ENCODE measurements around the gene IGF2R.
"Not testable (repeated sequence)": the region's sequence is repeated elsewhere in the genome, so short reads cannot be mapped to it uniquely, and the experiment has no call there.

The IGF2R gene

DNA sequence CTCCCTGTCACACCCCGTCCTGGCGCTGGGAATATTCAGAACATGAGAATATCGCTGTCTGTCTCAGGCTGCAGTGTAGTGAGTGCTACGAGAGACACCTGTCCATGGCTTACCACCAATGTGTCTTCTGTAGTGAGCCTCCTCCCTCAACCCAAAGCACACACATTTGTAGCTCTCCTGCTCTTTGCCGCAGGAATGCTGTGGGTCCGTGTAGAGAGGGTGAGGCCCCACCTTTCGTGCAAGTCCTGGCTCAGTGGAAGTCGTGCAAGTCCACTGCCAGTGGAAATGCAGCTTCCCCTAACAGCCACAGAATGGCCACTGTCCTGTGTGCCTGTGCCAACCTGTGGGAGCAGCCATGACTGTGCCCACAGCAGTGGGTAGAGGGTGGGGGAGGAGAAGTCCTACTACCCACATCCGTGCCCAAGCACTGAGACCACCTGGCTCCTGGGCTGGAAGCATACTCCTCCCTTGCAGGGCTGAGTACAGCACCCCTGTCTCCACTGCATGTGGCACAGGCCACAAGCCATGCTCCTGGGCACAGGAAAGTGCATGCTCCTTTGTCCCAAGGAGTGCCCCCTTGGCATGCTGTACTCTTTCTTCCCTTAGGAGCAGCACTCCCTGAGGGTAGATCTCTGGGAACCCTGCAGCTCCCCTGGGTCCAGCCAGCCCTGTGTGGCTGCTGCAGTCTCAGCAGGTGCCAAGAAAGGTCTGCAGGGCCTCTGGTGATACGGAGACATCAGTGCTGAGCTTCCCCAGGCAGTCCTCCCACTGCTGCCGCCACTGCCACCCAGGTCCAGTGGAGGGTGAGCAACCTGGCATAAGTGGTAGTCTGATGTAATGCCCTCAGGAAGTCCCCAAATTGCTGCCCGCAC lies 28.0 kb downstream of the IGF2R start:
- DNase-seq (ENCODE audit: low read depth): no peak

DNA sequence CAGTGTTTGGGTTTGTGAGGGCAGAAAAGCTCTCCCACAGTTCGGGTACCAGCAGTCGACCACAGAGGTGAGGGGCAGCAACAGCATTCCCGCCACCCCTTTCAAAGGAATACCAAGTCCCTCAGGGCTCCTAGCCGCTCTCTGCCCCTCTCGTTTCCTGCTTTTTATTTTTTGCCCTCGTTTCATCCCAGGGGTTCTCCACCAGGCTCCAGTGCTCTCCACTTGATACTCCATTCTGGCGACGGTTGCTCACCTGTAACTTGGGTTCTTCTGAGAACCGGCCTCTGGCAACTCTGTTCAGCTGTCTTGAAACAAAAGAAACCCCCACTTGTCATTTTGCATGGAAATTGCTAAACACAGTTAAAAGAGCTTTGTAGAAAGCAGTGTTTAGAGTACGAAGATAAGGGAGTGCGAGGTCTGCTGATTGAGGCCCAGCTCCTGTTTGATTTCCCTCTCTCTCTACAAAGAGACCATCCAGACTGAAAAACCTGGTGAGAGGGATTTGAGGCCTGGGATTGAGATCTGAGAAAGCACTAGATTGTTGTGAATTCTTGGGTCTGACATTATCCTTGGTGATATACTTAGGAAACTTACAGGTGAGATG lies 28.7 kb downstream of the IGF2R start:
- DNase-seq (ENCODE audit: low read depth): no peak

DNA sequence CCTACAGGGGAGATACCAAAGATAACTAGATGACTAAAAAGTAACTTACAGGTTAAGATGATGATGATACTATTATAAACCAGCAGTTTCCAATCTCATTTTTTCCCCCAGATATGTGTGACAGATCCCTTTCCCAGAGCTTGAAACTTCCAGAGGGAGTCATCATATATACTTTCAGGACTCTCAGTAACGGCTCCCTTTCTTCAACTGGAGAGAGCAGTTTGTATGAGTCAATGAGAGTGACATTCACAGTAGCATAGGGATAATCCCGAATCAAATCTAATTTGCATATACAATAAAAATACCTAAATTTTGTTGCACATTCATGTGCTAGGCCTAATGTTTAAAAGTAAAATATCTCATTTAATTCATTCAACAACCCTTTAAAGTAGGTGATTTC lies 29.7 kb downstream of the IGF2R start:
- no peak for DNase-seq (ENCODE audit: low read depth)

DNA sequence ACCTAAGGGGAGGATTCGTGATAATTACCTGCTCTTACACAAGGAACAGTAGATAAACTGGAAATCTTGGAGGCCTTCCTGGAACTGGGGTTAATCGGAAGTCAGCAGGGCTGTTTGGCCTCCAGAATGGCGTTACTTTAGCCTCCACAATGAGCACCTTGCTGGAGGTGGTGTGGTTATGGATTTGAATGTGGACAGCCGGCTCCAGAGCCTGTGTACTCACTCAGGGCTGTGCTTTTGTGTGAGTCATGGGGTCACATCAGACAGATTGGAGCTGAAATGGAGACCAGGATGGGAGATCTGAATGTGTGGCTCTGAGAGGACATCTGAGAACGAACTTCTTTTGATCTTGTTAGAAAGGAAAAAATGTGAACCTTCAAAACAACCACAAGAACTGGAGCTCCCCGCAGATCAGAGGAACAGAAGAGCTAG lies 30.4 kb downstream of the IGF2R start:
- DNase-seq (ENCODE audit: low read depth): no peak

DNA sequence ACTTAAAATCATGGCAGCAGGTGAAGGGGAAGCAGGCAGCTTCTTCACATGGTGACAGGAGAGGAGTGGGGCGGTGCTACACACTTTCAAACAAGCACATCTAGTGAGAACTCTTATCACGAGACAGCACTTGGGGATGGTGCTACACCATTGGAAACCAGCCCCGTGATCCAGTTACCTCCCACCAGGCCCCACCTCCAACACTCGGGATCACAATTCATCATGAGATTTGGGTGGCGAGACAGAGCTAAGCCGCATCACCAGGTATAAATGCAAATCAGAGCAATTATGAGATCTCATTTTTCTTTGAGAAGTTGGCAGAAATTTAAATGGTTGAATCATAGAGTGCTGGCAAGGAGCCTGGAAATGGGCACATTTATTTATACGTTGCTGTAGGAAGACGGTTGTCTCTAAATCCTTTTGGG lies 31.4 kb downstream of the IGF2R start:
- DNase-seq (ENCODE audit: low read depth): no peak

DNA sequence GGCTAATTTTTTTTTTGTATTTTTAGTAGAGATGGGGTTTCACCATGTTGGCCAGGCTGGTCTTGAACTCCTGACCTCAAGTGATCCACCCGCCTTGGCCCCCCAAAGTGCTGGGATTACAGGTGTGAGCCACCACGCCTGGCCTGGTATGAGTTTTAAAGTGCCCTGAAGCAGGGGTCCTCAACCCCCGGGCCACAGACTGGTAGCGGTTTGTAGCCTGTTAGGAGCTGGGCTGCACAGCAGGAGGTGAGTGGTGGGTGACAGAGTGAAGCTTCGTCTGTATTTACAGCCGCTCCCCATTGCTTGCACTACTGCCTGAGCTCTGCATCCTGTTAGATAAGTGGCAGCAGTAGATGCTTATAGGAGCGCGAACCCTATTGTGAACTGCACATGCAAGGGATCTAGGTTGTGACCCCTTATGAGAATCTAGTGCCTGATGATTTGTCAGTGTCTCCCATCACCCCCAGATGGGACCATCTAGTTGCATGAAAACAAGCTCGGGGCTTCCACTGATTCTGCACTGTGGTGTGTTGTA lies 32.1 kb downstream of the IGF2R start:
- DNase-seq (ENCODE audit: low read depth): not testable (repeated sequence)

DNA sequence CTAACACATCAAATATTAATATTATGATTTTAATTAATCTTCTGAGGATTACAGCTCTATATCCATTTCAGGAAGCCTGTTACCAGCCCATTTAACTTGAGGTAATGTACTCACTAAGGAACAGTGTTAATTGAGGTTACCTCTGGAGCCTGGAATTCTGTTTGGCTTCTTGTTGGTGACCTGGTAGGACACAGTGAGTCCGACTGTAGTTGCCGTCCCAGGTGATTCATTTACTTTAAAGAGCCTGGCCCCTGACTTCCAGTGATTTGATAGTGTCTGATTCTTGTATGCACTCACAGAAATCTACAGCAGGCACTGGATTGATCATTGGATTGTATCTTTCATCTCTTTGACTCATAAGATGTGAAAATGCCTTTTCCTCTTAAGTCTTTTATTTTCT lies 34.0 kb downstream of the IGF2R start:
- no peak for DNase-seq (ENCODE audit: low read depth)

DNA sequence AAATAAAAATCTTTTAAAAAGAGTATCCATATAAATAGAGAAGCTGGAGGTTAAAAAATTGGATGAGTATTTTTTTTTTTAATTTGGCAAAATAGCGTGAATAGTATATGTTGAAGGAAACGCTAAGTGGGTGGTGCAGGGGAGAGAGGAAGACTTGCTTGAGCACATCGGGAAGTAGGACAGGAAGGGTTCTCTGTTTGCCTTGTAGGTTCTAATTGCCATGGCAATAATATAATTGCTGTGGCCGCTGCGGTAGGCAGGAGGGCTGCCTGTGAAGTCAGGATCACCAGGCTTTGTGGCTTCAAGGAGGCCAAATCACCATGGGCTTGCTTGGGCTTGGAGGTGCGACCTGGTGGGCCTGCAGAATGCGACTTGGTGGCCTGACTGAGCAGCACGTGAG lies 35.1 kb downstream of the IGF2R start:
- DNase-seq (ENCODE audit: low read depth): no peak

DNA sequence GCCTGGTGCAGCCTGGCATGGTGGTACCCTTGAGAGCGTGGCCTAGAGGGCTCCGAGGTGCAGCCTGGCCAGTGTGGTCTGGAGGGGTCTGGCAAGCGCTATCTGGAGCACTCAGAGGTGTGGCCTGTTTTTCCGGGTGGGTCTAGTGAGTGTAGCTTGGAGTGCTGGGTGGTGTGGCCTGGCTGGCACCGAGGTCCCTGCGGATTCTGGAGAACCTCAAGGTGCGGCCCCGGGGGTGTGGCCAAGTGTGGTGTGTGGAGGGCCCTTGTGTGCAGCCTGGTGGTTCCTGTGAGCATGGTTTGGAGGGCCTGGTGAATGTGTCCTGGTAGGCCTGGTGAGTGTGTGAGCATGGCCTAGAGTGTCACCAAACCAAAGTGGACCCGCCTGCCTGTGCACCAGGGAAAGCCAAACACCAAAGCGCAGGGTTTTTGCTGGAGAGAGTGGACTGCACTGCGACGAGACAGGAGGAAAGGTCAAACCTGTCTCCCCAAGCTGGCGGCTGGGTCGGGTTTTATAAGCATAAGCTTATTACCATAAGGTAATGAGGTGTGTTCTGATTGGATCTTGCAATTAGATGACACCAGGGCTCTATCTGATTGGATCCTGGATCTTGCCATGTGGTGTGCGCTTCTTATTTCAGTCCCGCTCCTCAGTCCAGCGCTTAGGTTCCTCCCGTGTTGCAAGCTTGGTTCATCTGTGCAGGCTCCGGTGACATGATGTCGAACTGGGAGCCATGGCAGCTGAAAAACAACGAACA lies 35.7 kb downstream of the IGF2R start:
- DNase-seq (ENCODE audit: low read depth): no peak

DNA sequence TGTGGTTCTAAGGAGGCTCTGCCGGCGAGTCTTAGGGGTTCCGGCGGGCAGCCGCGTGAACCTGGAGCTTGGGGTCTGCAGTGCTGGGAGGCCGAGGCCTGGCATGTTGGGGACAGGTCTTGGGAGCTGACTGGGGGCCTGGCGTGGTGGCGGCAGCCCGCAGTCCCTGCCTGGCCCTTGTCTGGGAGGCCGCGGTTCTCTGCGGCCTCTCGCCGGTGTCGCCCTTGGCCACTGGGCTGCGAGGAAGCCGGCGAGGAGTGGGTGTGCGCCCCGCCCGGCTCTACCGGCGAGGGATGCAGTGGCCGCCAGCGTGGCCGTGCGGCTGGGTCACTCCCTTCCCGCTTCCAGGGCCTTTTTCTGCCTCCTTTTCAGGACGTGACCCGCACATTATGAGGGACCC lies 36.3 kb downstream of the IGF2R start:
- no peak for DNase-seq (ENCODE audit: low read depth)

DNA sequence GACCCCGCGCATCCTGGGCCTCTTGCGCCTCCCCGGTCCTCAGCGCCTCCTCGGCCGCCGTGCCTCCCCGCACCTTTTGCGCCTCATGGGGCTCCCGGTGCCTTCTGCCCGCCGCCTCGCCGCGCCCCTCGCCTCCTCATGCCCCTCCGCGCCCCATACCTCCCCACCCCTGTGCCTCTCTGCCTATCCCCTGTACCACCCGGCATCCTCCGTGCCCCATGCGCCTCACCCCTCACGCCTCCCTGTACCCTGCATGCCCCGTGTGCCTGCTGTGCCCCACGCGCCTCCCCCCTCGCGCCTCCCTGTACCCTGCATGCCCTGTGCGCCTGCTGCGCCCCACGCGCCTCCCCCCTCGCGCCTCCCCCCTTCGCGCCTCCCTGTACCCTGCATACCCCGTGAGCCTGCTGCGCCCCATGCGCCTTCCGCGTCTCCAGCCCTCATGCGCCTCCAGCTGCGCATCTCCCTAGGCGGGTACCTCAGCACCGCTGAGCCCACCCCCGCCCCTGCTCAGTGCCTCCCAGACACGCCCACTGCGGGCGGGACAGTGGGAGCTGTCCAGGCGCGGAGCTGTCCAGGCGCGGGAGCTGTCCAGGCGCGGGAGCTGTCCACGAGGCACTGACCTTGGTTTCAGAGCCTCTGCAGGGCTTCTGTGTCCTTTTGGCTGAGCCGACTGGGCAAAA lies 37.1 kb downstream of the IGF2R start:
- DNase-seq (ENCODE audit: low read depth): no peak

DNA sequence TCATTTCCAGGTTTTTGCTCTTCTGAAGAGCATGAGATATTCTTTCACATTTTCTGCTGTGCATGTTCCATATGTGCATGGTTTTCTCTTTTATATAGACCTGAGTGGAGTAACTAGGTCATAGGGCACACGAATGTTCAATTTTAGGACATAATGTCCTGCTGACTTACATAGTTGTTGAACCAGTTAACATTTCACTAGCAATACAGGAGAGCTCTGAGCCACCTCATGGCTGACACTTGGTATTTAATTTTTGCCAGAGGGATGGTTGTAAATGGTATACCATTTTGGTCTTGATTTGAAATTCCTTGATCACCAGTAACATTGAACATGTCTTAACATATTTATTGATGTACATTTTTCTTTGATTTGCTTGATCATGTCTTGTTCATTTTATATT lies 38.3 kb downstream of the IGF2R start:
- no peak for DNase-seq (ENCODE audit: low read depth)

DNA sequence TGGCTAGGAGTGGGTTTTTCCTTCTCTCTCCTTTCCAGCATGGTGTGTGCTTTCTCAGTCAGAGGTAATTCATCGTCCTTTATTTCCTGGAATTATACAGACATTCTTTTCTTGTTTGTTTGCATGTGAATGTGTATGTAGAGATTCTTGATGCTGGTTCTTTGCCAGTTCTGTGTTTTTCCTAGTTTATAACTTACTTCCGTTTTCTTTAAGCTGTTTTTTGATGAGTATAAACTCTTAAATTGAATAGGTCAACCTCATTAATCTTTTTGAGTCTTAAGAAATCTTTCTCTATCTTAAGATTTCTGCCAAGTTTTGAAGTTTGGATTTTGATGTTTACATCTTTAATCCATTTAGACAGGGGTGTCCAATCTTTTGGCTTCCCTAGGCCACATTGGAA lies 38.7 kb downstream of the IGF2R start:
- DNase-seq (ENCODE audit: low read depth): no peak

DNA sequence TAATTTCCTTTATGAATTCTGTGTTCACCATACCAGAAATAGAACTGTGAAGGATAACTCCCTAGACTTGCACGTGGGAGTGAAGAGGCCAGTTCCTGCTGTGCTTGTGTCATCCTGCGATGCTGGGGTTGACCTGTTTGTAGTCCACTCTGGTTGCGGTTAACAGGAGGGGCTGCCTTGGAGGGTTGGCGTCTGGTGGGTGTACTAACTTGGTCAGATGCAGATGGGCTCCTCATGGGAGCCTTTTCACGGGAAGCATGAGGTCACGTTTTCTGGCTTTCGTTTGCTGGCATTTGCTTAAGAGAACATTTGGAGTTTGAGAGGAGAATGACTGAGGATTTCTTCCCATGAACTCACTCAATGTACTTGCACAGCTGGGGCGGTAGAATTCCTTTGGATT lies 41.2 kb downstream of the IGF2R start:
- no peak for DNase-seq (ENCODE audit: low read depth)

DNA sequence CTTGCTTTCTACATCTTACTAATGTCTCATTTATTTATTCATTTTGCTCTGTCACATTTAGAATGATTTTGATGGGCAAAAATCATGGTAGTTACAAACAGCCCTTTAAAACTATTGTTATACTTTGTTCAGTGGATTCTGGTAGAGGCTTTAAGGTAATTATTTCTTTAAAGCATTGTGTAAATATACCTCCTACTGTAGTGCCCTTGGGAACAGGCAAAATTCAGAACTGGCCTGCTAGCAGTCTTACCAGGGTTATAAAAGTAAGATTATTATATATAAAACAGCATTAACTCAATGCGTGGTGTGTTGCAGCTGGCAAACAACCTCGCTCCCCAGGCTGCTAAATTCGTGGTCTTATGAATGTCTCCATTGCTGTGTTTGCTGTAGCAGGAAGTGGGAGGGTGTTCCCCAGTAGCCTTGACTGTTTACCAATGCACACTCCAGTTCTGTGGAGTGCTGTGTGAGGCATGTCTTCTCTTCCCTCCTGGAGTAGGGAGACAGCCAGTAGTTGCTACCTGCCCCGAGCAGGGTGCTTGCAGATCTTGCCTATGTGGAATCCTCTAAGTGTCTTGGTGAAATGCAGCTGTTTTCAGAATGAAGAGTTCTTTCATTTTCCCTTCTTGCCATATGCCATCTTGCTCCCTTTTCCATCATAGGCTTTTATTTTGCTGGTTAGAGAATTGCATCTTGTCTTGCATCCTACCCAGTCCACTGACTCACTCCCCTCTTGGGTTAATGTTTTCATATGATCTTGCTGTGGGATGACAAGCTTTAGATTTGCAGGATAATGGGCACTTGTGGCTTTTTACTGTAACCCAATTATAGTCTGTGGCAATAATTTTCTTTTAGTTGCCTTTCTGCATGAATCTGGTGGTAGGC lies 45.3 kb downstream of the IGF2R start:
- DNase-seq (ENCODE audit: low read depth): no peak

DNA sequence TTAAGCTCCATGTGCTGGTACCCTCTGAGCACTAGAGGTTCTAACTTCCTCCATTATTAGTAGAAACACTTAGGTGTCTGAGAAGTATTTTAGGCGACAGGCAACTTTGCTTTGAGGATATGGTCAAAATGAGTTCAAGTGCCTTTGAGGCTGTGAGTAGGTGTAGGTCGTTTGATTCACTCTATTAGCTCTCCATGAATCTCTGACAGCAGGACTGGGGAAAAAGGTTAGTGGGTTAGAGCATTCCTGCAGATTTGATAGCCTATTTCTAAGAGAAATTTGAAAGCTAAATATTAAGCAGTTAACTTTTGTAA lies 45.9 kb downstream of the IGF2R start:
- no peak for DNase-seq (ENCODE audit: low read depth)

DNA sequence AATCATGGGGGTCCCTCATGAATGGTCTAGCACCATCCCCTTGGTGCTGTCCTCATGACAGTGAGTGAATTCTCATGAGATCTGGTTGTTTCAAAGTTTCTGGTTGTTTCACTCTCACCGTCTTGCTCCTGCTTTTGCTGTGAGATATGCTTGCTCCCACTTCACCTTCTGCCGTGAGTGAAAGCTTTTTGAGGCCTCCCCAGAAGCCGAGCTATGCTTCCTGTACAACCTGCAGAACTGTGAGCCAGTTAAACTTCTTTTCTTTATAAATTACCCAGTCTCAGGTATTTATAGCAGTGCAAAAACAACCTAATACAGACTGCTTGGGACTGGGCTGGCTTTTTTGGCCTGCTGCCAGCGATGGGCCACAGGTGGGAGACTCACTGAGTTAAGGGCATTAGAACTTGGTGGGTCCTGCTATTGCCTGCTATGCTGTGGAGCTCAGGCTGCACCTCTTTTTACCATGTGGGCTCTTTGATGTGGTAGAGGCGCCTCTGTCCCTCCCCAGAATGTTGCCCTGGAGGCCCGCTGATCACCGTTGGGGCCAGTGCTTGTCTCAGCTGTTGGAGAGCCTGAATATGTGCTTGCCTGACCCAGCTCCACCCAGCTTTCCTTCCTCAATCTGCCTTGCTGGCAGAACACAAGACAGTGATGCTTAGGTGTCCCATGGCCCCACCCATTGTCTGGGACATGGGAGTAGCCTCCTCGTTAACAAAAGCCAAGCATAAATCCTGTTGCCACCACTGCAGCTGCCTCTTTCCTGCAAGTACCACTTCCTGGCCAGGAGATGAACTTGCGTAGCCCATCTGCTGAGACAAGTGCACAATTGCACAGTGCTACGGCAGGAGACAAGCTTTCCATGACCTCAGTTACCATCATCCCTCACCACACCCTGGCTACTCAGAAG lies 47.1 kb downstream of the IGF2R start:
- no peak for DNase-seq (ENCODE audit: low read depth)

DNA sequence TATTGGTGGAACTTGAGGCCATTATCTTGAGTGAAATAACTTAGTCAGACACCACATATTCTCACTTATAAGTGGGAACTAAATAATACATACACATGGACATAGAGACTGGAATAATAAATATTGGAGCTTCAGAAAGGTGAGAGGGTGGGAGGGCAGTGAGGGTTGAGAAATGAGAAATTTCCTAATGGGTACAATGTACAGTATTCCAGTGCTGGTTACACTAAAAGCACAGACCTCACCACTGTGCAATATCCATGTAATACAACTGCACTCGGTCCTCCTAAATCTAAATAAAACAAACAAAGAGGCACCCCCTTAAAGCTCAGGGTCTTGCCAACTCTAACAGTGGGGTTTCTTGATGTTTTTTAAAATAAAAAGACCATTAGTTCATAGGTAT lies 53.2 kb downstream of the IGF2R start:
- DNase-seq (ENCODE audit: low read depth): no peak

DNA sequence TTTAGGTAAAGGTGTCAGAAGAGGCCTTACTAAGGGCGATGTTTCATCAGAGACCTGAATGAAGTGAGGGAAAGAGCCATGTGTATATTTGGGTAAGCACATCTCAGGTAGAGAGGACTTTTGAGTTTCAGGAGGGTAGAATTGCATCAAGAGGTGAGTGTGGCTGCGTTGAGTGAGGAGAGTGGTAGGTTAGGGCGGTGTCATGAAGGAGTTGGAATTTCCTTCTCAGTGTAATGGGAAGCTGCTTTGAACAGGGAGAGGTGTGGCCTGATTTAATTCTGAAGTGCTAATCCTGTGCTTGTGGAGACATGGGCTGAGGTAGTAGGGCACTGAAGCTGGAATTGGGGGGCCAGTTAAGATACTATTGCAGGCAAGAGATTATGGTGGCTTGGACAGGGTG lies 53.9 kb downstream of the IGF2R start:
- no peak for DNase-seq (ENCODE audit: low read depth)

DNA sequence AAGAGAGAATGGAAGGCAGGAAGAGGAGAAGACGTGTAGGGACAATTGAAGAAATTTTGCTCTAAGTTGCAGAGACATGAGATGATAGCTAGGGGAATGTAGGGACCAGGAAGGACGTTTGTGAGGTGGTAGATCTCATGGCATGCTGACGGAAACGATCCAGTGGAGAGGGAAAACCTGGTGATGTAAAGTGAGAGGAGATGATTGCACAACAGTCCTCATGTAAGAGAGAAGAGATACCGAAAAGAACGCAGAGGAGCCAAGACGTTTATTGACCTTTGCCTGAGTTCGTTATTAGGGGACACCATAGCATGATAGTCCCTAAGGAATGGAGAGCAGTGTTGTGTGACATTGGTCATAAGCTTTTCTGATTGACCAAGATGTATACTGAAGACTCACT lies 55.3 kb downstream of the IGF2R start:
- no peak for DNase-seq (ENCODE audit: low read depth)

Data from stimulated activated CD8-positive, alpha-beta memory T cell treated with anti-CD3 and anti-CD28 coated beads, Interleukin-15, amount 100 ng/mL, for 24 hours (primary cell).